Activated CD8-positive, alpha-beta memory T cell treated with anti-CD3 and anti-CD28 coated beads for 1 hour (primary cell): ENCODE data around the gene RSAD2.
"Not testable (repeated sequence)": the region's sequence is repeated elsewhere in the genome, so short reads cannot be mapped to it uniquely, and the experiment has no call there.

Source experiments
- DNase-seq, 2 donors: peaks; one replicate each; pipeline ENCODE4 v3.0.0-alpha.2; 2020; ENCODE audit warnings: low read depth in 1 of 2; ENCODE audit errors: extremely low read depth in 1 of 2

The RSAD2 gene

GRCh38 chr2:6923319-6923718 lies 45.7 kb downstream of the RSAD2 start:
- no peak for DNase-seq

DNA sequence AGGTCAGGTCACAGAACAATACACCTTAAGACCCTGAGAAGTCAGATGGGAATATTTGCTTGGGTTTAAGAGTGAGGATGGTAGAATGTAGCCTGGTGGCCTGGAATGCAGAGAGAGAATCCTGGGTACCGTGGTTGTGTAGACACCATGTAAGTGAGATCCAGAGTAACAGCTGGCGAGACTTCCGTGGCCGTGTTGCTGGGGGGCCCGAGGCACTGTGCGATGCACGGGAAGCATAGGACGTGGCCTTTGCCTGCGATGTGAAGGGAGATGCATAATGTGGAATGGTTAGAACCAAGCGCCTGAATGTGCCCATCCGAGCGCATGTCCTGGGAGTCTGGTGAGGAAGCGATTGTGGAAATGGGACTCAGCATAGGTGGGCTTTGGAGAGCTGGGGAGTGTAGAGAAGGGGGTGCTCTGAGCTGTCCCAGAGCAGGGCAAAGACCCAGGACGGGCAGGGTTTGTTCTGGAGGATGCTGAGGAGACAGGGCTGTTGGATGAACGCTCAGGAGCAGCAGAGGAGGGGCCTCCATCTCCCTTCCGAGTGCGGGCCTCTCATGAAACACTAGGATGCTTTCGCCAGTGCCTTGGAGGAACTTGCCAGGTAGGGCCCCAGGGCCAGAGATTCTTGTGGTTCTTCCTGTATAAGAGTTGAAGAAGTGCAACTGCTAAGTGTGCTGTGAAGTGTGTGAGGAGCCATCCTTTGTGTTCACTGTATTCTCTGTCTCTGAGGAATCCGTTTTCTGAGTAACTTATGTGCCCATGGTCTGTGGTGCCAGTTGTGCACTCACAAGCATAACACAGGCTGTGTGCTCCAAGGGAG lies 46.7 kb downstream of the RSAD2 start:
- DNase-seq: no peak

GRCh38 chr2:6924924-6925409 lies 47.4 kb downstream of the RSAD2 start:
- no peak for DNase-seq

DNA sequence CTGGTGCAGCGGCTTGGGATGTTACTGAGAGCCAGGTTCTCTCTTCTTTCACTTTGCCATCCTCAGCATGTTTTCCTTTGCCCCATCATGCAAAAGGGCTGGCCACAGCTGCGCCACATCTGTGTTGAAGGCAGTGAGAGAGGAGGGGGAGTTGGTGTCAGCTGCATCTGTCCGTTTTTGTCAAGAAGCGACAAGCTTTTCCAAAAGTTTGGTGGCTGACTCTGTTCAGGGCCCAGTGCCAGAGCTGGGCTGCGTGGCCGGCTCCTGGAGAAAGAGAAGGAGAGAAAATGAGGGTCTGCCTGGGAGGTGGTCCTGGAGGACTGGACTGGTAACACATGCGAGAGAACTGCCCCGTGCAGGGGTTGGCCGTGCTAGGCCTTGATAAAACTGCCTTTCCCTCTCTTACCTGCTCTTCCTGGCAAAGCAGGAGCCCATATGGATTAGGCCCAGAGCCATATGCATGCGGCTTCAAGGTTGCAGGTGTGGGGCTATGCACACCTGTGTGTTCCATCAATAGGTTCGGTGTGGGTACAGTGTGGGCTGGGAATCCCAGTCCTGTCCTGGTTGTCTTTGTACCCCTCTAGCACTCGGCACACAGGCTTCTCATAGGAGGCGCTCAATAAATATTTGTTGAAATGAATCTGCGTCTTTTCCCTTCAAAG lies 48.6 kb downstream of the RSAD2 start:
- no peak for DNase-seq

- no peak for DNase-seq
Measured at GRCh38 chr2:6927186-6927585, 49.6 kb downstream of the RSAD2 start.

- no peak for DNase-seq
Measured at GRCh38 chr2:6927753-6928152, 50.2 kb downstream of the RSAD2 start.

- no peak for DNase-seq
Measured at GRCh38 chr2:6928452-6928851, 50.9 kb downstream of the RSAD2 start.

DNA sequence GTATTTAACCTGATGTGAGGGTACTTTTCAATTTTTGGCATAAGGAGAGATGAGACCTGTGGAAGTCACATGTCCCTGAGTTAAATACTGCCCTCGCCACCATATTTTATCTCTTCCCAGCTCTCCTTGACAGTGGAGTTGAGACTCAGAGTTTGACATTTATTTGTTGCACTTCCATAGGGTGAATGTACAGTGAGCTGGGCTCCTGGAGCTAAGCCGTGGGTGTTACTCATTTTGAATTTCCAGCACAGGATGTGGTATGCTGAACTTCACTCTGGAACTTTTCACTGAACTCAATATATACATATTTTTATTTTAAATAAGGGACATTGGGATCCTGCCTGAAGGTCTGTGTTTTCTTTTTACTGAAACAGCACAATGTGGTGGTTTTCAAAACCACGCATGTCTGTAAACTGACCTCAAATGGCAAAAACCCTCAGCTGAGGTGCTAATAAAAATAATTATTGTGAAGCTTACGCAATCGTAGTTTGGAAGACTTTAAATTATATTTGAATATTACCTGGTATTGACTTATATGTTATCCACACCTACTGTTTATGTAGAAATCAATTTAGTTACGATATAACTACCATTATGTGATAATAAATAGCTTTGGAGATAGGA lies 51.7 kb downstream of the RSAD2 start:
- no peak for DNase-seq

GRCh38 chr2:6930923-6931647 lies 53.5 kb downstream of the RSAD2 start:
- no peak for DNase-seq

- DNase-seq: no peak
Measured at GRCh38 chr2:6931753-6932152, 54.2 kb downstream of the RSAD2 start.

GRCh38 chr2:6932206-6932605 lies 54.6 kb downstream of the RSAD2 start:
- DNase-seq: no peak

DNA sequence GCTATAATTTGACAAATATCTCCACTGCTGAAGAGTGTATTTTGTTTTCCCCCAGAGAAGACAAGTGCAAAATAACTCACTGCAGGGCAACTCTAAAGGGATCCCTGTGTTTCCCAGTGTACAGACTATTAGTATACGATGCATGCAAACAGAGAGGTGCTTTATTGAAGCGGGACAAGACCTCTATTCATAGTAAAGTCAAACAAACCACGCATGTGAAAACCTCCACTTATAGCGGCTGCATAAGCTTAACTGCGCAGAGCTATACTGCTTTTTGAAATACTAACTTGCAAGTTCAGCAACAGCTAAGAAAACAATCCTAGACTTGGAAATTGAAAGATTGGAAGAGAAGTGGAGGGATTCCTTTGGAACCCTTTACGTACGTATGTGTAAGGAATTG lies 55.3 kb downstream of the RSAD2 start:
- DNase-seq: no peak

DNA sequence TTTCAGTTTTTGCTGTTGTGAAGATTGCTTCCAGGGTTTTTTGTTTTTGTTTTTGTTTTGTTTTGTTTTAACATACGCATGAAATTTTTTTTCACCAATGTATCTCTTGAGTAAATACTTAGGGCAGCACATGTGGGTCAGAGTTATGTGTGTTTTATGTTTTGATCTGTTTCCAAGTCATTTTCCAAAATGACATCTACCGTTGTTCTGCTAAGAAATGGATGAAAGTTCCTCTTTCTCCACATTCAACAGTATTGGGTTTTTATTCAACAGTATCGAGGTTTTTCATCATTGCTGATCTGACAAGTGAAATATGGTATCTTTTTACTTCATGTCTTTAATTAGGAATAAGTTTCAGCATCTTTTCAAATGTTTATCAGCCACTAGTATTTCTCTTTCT lies 56.3 kb downstream of the RSAD2 start:
- DNase-seq: no peak

GRCh38 chr2:6934345-6934744 lies 56.8 kb downstream of the RSAD2 start:
- no peak for DNase-seq

GRCh38 chr2:6934758-6935651 lies 57.4 kb downstream of the RSAD2 start:
- no peak for DNase-seq

- DNase-seq: not testable (repeated sequence)
Measured at GRCh38 chr2:6935652-6936020, 58.1 kb downstream of the RSAD2 start.

GRCh38 chr2:6937157-6937556 lies 59.6 kb downstream of the RSAD2 start:
- no peak for DNase-seq

DNA sequence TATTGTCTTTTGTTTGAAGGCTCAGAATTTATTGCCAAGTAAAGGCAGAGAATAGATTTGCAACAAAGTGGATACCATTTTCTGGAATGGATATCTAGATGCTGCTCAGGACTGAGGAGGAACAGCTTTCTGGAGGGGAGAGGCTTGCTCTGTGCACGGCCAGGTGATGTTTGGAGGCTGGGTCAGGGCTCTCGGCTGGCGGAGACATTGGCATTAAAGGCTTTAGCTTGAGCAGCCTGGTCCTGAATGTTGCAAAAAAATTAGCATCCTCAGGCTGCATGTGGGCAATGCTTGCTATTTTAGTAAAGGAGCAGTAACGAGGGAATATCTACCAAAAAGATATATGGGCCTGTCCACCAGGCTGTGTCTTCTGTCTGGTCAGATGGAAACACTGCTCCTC lies 60.0 kb downstream of the RSAD2 start:
- no peak for DNase-seq

DNA sequence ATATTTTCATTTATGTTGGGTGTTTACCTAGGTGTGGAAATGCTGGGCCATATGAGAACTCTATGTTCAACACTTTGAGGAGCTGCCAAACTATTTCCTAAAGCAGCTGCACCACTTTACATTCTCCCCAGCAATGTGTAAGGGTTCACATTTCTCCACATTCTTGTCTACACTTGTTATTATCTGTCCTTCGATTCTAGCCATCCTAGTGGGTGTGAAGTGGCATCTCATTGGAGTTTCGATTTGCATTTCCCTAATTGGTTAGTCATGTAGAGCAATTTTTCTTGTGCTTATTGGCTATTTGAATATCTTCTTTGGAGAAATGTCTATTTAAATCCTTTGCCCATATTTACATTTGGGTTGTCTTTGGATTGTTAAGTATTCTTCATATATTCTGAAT lies 61.5 kb downstream of the RSAD2 start:
- DNase-seq: no peak

DNA sequence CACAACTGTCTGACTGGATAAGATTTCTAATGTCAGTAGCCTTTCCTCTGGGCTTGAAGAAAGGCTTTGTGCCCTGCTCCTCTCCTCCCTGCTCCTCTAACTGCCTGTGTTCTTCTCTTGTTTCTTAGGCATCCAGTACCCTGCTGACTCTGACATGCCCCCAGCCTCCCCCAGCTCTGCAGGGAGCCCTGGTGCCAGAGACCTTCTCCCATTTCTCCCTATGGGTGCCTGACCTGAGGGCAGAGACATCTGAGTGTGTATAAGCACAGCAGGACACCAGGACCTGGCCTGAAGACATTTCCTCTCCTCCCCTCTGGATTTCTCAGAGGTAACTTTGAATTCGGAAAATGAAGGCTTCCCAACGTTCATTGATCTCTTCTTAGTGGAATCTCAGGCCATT lies 63.2 kb downstream of the RSAD2 start:
- DNase-seq: no peak
